Anterior cingulate cortex (tissue), 58 donors: ENCODE results near the gene SPATA20.

Source experiments
- DNase-seq, 58 donors: peaks; one replicate each; lab custom pipeline; 2025; lab: John Stamatoyannopoulos, UW

SPATA20 gene

DNA sequence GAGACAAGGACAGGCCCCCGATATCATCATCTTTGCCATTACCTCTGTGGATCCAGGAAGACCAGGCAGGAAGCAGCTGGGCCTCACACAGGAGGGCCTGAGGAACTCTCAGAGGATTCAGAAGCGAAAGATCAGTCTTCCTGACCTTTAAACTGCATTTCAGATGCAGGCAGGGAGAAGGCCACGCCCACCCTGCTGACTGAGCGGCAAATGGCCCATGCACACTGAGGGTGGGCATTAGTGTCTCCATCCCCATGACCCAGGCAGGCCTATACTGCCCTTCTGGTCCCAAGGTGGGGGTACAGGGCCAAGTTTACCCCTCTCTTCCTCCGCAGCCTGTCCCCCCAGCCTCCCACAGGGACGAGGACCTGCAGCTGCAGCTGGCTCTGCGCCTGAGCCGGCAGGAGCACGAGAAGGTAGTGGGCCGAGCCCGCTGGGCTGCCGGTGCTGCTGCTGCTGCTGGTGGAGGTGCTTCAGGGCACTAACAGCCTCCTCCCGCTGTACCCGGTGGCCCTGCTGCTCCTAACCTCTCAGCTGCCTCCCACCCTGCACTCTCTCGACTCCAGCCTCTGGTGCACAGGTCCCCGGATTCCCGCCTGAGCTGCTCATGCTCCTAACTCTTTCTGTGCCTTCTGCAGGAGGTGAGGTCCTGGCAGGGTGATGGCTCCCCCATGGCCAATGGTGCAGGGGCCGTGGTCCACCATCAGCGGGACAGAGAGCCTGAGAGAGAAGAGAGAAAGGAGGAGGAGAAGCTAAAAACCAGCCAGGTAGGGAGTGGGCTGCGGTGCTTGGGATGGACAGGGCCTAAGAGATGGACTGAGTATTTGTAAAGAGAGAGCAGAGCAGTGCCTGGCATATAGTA lies 8.2 kb upstream of the SPATA20 start:
- no peak for DNase-seq

DNA sequence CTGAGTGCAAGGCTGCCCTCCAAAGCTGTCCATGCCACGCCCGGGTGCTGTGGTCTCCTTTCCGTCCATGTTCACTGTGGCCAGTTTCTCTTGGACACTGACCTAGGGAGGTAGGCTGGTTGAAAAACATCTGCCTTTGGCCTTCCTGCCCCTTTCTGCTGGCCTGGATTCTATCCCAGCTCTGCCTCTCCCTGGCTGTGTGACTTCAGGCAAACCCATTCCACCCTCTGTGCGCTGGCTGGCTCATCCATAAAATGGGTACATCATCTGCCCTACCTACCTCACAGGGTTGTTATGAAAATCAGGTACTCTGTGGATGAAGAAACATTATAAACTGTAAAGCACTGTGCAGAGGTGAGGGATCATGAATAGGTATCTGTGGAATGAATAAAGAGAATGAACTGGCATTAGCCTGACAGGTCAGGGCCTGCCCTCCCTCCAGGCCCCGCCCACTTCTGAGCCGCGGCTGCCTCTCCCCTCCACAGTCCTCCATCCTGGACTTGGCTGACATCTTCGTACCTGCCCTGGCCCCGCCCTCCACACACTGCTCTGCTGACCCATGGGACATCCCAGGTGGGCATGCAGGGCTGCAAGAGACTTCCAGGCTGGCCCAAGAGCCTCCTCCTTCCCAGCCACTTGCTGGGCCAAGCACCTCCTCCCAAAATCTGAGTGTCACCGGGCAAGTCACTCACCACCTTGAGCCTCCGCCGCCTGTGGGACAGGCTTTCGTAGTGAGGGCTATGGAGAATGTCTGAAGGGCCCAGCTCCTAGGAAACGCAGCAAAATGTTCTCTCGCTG lies 7.0 kb upstream of the SPATA20 start:
- DNase-seq, result no peak

DNA sequence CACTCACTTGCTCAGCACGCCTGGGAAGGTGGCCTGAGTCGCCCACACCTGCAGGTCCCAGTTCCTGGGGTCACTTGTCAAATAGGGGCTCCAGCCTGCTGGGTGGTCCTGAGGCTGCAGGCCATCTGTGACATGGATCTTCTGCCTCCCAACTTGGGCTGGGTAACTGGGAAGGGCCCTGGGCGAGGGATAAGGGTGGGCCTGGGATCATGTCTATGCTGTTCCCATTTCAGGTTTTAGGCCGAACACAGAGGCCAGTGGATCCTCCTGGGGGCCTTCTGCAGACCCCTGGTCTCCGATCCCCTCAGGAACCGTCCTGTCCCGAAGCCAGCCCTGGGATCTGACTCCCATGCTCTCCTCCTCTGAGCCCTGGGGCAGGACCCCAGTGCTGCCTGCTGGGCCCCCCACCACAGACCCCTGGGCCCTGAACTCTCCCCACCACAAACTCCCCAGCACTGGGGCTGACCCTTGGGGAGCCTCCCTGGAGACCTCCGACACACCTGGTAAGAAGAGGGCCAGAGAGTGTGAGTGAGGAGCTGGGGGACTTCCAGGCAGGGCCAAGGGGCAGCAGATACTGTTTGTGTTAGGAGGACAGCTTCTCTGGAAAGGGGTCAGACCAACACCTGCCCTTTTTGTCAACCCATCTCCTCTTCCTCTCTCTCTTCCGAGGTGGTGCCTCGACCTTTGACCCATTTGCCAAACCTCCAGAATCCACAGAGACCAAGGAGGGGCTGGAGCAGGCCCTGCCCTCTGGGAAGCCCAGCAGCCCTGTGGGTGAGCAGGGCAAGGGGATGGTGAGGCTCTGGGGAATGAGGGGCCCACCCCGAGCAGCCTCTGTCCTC lies 6.2 kb upstream of the SPATA20 start:
- no peak for DNase-seq

DNA sequence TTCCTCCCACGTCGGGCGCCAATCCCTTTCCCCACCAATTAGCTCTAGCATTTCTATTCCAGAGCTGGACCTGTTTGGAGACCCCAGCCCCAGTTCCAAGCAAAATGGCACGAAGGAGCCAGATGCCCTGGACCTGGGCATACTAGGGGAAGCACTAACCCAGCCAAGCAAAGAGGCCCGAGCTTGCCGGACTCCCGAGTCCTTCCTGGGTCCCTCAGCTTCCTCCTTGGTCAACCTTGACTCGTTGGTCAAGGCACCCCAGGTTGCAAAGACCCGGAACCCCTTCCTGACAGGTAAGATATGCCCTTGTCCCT lies 5.6 kb upstream of the SPATA20 start:
- DNase-seq, result no peak

DNA sequence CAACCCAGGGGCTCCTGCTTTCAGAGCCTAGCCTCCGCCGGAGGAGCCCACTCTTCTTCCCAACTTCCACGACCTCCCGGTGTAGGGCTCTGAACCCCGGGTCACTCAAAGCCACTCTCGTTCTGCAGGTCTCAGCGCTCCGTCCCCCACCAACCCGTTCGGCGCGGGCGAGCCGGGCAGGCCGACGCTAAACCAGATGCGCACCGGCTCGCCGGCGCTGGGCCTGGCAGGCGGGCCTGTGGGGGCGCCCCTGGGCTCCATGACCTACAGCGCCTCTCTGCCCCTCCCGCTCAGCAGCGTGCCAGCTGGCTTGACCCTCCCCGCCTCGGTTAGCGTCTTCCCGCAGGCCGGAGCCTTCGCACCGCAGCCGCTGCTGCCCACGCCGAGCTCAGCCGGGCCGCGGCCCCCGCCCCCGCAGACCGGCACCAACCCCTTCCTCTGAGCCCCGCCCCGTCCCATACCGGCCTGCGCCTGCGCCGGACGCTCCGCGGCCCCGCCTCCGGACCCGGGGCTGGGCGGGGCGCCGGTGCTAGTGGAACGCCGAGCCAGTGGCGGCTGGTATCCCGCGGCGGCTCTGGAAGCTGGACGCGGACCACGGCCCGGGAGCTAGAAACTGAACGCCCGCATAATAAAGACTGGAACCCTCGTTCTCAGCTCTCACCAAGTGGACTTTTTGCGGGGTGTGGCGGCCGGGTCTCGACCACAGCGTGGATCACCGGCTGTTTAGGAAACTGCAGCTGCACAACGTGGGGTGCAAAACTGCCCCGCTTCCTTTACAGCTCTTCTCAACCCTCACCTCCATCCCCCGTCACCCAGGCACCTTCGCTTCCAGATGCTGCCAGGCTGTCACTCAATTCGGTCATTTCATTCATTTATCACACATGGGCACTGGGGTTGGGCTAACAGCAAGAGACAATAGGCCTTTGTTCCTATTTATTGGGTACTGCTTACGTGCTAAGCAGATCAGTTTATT lies 5.0 kb upstream of the SPATA20 start:
- DNase-seq, result peak in 57 of 58 donors; percentile 18 to 87 (median 76)

DNA sequence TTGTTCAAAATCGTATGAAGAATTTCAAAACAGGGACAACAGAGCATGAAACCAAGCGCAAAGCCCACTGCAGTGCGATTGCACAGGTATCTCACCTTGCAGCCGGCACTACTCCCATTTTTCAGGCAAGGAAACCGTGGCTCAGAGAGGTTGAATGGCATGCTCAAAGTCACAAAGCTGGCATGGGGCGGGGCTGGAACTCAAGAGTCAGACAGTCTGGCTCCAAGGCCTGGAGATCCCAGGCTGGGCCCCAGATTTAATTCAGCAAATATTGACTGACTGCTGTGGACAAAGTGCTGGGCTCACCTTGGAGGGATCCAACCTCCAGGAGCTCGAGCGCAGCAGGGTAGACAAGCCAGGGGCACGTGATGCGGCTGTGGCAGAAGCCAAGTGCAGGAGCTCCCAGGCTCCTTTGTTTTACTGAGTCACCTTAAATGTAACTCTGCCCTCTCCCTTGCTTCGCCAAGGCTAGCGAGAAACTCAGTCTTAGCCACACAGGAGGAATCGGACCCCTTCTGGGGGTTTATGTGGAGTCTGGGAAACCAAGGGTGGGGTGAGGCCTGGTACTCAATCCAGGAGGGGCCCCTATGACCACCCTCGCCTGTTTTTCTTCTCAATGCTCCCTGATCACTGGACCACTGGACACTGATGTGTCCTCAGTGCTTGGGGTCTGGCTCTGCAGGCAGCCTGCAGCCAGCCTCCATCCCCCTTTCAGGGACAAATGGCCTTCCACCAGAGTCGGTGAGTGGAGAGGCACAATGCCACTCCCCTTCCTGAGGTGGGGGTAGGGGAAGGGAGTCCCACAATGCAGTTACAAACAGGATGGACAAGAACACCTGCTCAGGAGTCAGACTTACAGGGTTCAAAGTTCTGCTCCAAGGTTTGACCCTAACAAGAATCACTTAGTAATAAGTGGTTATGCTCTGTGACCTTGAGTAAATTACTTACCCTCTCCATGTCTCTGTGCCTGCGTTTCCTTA lies 3.9 kb upstream of the SPATA20 start:
- DNase-seq, result no peak

DNA sequence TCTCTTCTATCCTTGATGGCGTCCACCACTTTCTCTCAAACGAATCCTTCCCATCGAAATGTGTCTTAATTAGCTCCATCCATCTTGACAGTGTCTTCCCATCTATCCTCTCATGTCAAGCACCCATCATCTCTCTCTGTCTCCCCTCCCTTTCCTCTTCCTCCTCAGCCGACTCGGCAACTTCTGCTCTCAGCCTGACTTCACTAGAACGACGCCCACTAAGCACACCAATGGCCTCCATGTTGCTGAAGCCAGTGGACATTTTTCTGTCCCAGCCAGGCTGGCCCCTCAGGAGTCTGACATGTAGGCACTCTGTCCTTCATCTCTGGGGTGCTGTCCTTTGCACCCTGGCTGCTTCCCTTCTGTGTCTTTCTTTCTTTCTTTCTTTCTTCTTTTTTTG lies 2.5 kb upstream of the SPATA20 start:
- no peak for DNase-seq

DNA sequence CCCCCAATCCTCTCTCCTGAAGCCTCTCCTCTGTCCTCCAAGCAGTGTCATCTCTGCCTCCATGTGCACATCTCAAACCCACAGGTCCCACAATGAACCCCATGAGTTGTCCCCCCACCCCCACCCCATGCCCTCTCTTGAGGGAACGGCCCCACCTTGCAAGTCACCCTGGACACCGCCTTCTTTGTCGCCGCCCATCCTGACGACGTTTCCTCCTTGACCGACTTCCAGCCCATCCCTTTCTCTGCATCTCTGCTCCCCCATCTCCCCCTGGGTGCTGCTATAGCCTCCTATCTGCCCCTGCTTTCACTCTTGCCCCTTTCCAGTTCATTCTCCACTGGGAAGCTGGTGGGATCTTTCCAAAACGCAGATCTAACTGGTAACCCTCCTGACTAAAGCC lies 1.7 kb upstream of the SPATA20 start:
- no peak for DNase-seq

DNA sequence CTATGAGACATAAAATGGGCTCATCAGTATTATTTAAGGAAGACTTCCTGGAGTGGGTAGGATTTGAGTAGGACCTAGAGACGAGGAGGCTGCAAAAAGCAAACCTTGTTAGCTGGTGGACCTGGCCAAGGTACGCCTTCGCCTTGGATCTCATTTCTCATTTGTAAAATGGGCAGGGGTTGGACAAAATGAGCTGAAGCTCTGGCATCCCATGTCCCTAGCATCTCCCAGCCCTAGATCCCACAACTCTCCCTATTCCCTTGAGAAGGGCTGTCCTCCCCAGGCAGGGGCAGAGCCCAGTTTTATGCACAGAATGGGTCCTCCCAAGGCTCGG lies 306 bp upstream of the SPATA20 start:
- no peak for DNase-seq

DNA sequence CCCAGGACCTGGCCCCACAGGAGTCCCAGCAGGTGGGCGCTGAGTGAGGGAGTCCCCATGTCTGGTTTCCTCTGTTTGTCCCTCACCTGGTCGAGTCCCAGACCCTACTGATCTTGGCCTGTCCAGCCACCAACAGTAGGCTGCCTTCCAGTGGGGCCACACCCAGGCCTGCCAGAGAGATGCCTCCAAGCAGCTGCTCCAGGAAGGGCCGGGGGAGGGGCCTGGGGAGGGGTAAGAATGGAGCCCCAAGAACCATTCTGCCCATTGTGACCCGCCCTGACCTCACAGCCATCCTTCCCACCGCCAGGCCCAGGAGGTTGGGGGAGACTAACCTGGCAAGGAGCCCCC lies 736 bp downstream of the SPATA20 start:
- no peak for DNase-seq

DNA sequence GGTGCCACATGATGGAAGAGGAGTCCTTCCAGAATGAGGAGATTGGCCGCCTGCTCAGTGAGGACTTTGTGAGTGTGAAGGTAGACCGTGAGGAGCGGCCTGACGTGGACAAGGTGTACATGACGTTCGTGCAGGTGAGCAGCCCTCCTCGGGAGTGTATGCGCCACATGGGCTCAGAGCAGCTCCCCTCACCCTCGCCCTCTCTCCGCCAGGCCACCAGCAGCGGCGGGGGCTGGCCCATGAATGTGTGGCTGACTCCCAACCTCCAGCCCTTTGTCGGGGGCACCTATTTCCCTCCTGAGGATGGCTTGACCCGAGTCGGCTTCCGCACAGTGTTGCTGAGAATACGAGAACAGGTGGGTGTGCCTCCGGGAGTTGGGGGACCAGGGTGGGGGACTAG lies 1.9 kb downstream of the SPATA20 start:
- no peak for DNase-seq

DNA sequence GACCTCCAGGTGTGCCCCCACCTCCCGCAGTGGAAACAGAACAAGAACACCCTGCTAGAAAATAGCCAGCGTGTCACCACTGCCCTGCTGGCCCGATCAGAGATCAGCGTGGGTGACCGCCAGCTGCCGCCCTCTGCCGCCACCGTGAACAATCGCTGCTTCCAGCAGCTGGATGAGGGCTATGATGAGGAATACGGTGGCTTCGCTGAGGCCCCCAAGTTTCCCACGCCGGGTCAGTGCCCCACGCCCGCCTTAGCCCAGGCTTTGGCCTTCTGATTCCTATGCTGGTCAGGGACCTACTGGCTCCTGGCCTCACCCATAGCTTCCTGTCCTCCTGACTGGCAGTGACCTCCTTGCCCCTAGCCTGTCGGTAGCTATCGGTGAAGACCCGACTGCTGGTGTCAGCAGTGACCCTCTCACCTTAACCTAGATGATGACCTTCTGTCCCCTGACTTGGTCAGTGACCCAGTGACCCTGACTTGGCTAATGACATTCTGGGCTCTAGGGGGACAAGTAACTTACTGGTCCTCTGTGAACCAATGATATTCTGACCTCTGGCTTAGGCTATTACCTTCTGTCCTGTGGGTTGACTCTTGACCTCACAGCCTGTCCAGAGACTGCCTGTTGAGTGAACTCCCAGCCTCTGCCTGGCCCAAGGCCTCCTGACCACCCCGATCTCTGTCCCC lies 2.4 kb downstream of the SPATA20 start:
- DNase-seq, result no peak

DNA sequence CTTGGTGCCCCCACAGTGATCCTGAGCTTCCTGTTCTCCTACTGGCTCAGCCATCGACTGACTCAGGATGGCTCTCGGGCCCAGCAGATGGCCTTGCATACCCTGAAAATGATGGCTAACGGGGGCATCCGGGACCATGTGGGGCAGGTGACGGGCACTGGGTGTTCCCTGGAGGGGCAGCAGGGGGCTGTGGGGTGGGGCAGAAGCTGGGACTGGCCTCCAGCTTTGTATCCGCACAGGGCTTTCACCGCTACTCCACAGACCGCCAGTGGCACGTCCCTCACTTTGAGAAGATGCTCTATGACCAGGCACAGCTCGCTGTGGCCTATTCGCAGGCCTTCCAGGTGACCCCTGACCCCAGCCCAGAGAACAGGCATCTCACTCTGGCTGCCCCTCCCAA lies 3.0 kb downstream of the SPATA20 start:
- no peak for DNase-seq

DNA sequence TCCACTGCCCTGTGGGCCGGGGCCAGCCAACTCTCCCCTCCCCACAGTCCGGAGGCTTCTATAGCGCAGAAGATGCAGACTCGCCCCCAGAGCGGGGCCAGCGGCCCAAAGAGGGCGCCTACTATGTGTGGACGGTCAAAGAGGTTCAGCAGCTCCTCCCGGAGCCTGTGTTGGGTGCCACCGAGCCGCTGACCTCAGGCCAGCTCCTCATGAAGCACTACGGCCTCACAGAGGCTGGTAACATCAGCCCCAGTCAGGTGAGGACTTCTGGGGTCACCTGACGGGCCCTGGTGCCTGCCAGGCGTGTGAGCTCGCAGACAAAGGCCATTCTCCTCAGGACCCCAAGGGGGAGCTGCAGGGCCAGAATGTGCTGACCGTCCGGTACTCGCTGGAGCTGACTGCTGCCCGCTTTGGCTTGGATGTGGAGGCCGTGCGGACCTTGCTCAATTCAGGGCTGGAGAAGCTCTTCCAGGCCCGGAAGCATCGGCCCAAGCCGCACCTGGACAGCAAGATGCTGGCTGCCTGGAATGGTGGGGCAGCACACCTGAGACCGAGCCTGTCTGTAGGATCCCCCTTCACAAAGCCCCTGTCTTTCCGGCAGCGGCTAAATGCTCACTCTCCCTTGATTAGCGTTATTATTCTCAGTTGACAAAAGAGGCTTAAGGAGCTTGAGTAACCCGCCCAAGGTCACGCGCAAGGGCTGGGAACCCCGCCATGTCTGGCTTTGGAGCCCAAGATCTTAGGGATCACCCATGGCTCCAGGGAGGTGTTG lies 3.9 kb downstream of the SPATA20 start:
- peak in 55 of 58 donors; percentile 13 to 82 (median 62) for DNase-seq

DNA sequence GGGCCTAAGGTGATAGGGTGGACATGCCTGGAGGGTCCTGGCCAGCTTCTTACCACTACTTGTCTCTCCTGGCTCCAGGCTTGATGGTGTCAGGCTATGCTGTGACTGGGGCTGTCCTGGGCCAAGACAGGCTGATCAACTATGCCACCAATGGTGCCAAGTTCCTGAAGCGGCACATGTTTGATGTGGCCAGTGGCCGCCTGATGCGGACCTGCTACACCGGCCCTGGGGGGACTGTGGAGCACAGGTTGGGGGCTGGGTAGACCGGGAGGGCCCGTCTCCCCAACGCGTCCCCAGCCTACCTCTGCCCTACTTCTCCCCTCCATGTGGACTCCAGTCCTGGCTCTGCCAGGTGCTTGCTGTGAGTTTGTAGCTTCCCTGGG lies 4.5 kb downstream of the SPATA20 start:
- no peak for DNase-seq

DNA sequence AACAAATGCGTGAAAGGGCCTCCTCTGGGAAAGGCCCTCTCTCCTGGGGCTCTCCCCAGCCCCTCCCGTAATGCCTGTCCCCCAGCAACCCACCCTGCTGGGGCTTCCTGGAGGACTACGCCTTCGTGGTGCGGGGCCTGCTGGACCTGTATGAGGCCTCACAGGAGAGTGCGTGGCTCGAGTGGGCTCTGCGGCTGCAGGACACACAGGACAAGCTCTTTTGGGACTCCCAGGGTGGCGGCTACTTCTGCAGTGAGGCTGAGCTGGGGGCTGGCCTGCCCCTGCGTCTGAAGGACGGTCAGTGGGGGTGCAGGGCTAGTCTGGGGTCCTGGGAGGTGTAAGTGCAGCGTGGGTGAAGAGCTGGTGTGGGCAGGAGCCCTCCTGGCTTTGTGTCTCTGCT lies 4.9 kb downstream of the SPATA20 start:
- DNase-seq, result no peak

DNA sequence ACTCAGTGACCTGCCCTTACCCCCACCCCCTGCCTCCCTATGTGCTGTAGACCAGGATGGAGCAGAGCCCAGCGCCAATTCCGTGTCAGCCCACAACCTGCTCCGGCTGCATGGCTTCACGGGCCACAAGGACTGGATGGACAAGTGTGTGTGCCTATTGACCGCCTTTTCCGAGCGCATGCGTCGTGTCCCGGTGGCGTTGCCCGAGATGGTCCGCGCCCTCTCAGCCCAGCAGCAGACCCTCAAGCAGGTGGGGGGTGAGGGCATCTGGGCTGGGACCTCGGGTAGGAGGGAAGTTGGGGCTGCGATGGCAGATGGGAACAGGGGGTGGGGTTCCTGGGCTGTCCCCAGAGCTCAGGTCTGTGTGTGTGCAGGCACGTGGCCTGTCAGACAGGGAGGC lies 7.2 kb downstream of the SPATA20 start:
- DNase-seq, result no peak

DNA sequence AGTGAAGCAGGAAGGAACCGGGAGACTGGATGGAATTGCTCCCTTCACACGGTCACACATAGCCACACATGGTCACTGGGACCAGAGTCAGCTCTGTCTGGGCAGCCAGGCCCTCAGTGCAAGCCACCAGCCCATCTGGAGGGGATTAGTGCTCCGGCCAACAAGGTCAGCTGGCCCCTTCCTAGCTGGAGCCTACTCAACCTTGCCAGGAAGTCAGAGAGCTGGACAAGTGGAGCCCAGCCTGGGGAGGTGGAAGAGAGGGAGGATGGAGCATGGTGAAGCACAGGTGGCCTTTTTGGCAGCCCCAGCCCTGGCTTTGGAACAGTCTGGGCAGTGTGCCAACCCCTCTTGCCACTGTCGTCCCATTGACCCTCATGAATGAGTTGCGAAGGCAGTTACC lies 9.8 kb downstream of the SPATA20 start:
- peak in 17 of 58 donors; percentile 8 to 53 (median 26) for DNase-seq
